ENCODE data around the gene GZMM.
A peak's percentile ranks its signal among the peaks of the same experiment; 100 is the strongest.

The GZMM gene

GRCh38 chr19:574658-575526 lies 31.0 kb downstream of the GZMM start:
- H3K4me3 ChIP-seq (ENCODE audit: low read length): peak overlapping the region; percentile 95
- peak; percentile 3 for TF ChIP-seq CTCF (conservative IDR thresholded peaks at IDR 0.05; ENCODE audit: low read depth, low read length)
- no peak for DNase-seq (ENCODE audit: low read depth)

- H3K4me3 ChIP-seq (ENCODE audit: low read length): peak overlapping the region; percentile 95
- peak; percentile 54 for DNase-seq (ENCODE audit: low read depth)
- TF ChIP-seq CTCF (conservative IDR thresholded peaks at IDR 0.05; ENCODE audit: low read depth, low read length): no peak
Measured at GRCh38 chr19:575527-576506, 32.0 kb downstream of the GZMM start.

- no peak for TF ChIP-seq CTCF (conservative IDR thresholded peaks at IDR 0.05; ENCODE audit: low read depth, low read length)
- no peak for DNase-seq (ENCODE audit: low read depth)
- no peak overlapping the region for H3K4me3 ChIP-seq (ENCODE audit: low read length)
Measured at GRCh38 chr19:576768-577438, 33.0 kb downstream of the GZMM start.

DNA sequence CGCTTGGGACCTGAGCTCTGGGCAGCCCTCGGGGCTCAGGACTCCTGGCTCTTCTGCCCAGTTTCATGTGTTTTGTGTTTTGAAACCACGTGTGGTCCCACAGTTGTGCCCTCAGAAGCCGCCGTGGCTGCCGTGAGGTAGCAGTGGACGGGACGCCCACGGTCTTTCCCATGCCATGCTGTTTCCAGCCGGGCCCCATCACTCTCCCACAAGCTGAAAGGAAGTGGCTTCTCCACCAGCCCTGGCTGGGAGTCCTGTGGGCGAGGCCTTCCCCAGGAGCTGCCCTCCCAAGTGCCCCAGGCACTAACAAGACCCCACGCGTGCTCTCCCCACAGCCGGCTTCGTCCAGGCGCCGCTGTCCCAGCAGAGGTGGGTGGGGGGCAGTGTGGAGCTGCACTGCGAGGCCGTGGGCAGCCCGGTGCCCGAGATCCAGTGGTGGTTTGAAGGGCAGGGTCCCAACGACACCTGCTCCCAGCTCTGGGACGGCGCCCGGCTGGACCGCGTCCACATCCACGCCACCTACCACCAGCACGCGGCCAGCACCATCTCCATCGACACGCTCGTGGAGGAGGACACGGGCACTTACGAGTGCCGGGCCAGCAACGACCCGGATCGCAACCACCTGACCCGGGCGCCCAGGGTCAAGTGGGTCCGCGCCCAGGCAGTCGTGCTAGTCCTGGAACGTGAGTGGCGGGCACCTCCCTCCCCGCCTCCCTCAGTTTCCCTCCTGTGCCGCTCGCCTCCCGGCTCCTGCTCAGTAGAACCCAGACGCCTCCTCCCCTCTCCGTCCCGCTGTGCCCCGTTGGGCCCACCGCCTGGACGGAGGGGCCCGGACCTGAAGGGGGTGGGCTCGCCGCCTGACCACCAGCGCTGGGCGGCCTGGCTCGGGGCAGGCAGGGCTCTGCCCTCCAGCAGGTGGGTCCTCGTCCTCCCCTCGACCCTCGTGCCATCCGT lies 33.9 kb downstream of the GZMM start:
- DNase-seq (ENCODE audit: low read depth): no peak
- H3K4me3 ChIP-seq (ENCODE audit: low read length): no peak overlapping the region
- peak; percentile 17 for TF ChIP-seq CTCF (conservative IDR thresholded peaks at IDR 0.05; ENCODE audit: low read depth, low read length)

GRCh38 chr19:579111-579841 lies 35.4 kb downstream of the GZMM start:
- H3K4me3 ChIP-seq (ENCODE audit: low read length): no peak overlapping the region
- no peak for TF ChIP-seq CTCF (conservative IDR thresholded peaks at IDR 0.05; ENCODE audit: low read depth, low read length)
- DNase-seq (ENCODE audit: low read depth): no peak
